Nephron (organoid): ENCODE results near the gene TXNDC5.

Experiments
- H3K27ac Mint-ChIP-seq, 3 experiments: 2 replicates each; pipeline ENCODE4 v1.8.0; 2020; ENCODE audit warnings: mixed read lengths in 3 of 3, mild to moderate bottlenecking in 2 of 3, moderate library complexity in 1 of 3
- H3K27me3 Mint-ChIP-seq: 2 replicates; pipeline ENCODE4 v1.8.0; 2021; ENCODE audit warnings: low read depth, mild to moderate bottlenecking, moderate library complexity, mixed read lengths
- H3K36me3 Mint-ChIP-seq: 2 replicates; pipeline ENCODE4 v1.8.0; 2020; ENCODE audit warnings: low read depth, mixed read lengths
- H3K4me1 Mint-ChIP-seq: 2 replicates; pipeline ENCODE4 v1.8.0; 2020; ENCODE audit warnings: mixed read lengths
- H3K4me3 Mint-ChIP-seq, 3 experiments: 2 replicates each; pipeline ENCODE4 v1.8.0; 2020; ENCODE audit warnings: mild to moderate bottlenecking in 3 of 3, mixed read lengths in 3 of 3, moderate library complexity in 2 of 3
- H3K9me3 Mint-ChIP-seq: 2 replicates; pipeline ENCODE4 v1.8.0; 2020; ENCODE audit warnings: mixed read lengths
- CTCF ChIP-seq, 3 experiments: fragments of 200-600 bp; sonication (generic); IDR thresholded peaks; one replicate each; pipeline ENCODE4 v1.5.0; 2021; ENCODE audit warnings: antibody characterized with exemption in 3 of 3; ENCODE audit not compliant: unreplicated experiment in 3 of 3

Gene TXNDC5

GRCh38 chr6:7887278-7887991, 23.2 kb downstream of the TXNDC5 start:
- Mint-ChIP-seq H3K27me3 (no peaks in the 10 kb centered on the region), H3K9me3 (no peaks in the 10 kb centered on the region), H3K27ac (no peak overlapping the region), H3K36me3 (peaks cover 91% of the 10 kb centered on the region), H3K4me1 (no peaks in the 10 kb centered on the region), H3K4me3 (no peak overlapping the region)
- no peak for TF ChIP-seq CTCF (IDR thresholded peaks at IDR 0.05; ENCODE audit: unreplicated experiment in 3 of 3)

- Mint-ChIP-seq H3K27me3 (no peaks in the 10 kb centered on the region), H3K27ac (no peak overlapping the region), H3K36me3 (peaks cover 88% of the 10 kb centered on the region), H3K4me1 (no peaks in the 10 kb centered on the region), H3K4me3 (no peak overlapping the region), H3K9me3 (no peaks in the 10 kb centered on the region)
- no peak for TF ChIP-seq CTCF (IDR thresholded peaks at IDR 0.05; ENCODE audit: unreplicated experiment in 3 of 3)
These were observed 24.5 kb downstream of the TXNDC5 start for GRCh38 chr6:7886132-7886531.

- no peak overlapping the region for H3K4me3 Mint-ChIP-seq
- no peaks in the 10 kb centered on the region for H3K4me1 Mint-ChIP-seq
- H3K9me3 Mint-ChIP-seq: no peaks in the 10 kb centered on the region
- no peaks in the 10 kb centered on the region for H3K27me3 Mint-ChIP-seq
- peak overlapping the region; percentile 61 to 98 (median 73) for H3K27ac Mint-ChIP-seq
- H3K36me3 Mint-ChIP-seq: peaks cover 78% of the 10 kb centered on the region
- no peak for TF ChIP-seq CTCF (IDR thresholded peaks at IDR 0.05; ENCODE audit: unreplicated experiment in 3 of 3)
These were observed 27.2 kb downstream of the TXNDC5 start for GRCh38 chr6:7883381-7883780.

GRCh38 chr6:7882505-7883257, 27.9 kb downstream of the TXNDC5 start:
- Mint-ChIP-seq H3K4me3 (peak overlapping the region in 1 of 3 experiments; percentile 1), H3K36me3 (peaks cover 73% of the 10 kb centered on the region), H3K27me3 (no peaks in the 10 kb centered on the region), H3K9me3 (no peaks in the 10 kb centered on the region), H3K27ac (peak overlapping the region; percentile 61 to 98 (median 73)), H3K4me1 (peaks cover 5% of the 10 kb centered on the region)
- no peak for TF ChIP-seq CTCF (IDR thresholded peaks at IDR 0.05; ENCODE audit: unreplicated experiment in 3 of 3)

GRCh38 chr6:7881765-7882500, 28.7 kb downstream of the TXNDC5 start:
- peak overlapping the region; percentile 61 to 98 (median 73) for H3K27ac Mint-ChIP-seq
- H3K36me3 Mint-ChIP-seq: peaks cover 66% of the 10 kb centered on the region
- H3K9me3 Mint-ChIP-seq: no peaks in the 10 kb centered on the region
- no peak for TF ChIP-seq CTCF (IDR thresholded peaks at IDR 0.05; ENCODE audit: unreplicated experiment in 3 of 3)
- no peaks in the 10 kb centered on the region for H3K27me3 Mint-ChIP-seq
- H3K4me1 Mint-ChIP-seq: peaks cover 7% of the 10 kb centered on the region
- no peak overlapping the region for H3K4me3 Mint-ChIP-seq
